ENCODE results near the gene TRPM3. TPM values are rescaled to one million over a fixed set of nuclear protein-coding genes. Genes with fewer than 3 reads are reported as not detected.

Gene TRPM3
- polyA plus RNA-seq, 3 donors = not detected

DNA sequence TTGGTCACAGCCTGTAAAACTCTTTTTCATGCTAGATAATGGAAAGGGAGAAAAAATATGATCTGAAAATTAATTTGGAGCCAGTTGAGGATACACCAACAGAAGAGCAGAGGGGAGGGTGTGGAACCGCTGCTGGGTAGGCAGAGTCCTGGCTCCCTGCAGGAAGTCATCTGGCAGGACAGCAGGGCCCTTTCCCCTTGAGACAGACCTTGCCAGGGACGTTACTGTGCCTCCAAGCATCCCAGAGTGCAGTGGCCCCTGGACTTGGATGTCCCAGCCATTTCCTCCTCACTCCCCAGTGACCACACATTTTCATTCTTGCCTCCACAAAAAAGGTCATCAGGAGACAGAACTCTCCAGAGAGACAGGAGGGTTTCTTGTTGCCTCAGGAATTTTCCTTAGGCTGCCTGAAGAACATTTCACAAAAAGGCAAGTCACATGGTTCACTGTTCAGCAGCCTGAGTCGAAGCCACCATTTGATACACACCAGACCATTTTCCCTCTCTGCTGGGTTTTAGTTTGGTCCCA lies 5.9 kb downstream of the TRPM3 start:
- Mint-ChIP-seq H3K27ac (no peak overlapping the region), H3K36me3 (no peaks in the 10 kb centered on the region), H3K4me3 (no peak overlapping the region), H3K4me1 (no peaks in the 10 kb centered on the region), H3K27me3 (ENCODE audit: low read depth in 3 of 3) (no peaks in the 10 kb centered on the region), H3K9me3 (peaks cover 0 to 3% (median 0%) of the 10 kb centered on the region in 7 donors)
- H3K9me3 ChIP-seq (replicated peaks in 1 of 2; ENCODE audit: control insufficient read depth in 1 of 2, insufficient read depth in 1 of 2, low read length in 2 of 2) = no peaks in the 10 kb centered on the region
- H3K27ac ChIP-seq (ENCODE audit: low read depth in 1 of 2, low read length in 2 of 2) = no peak overlapping the region
- no peak overlapping the region for H3K4me2 ChIP-seq (replicated peaks; ENCODE audit: extremely low read depth, low read length, poor library complexity, severe bottlenecking)
- H3K4me3 ChIP-seq (replicated peaks in 1 of 3; ENCODE audit: low read depth in 2 of 3, low read length in 3 of 3) = no peak overlapping the region
- no peaks in the 10 kb centered on the region for H3K27me3 ChIP-seq (ENCODE audit: control insufficient read depth in 2 of 2, insufficient read depth in 2 of 2, low read length in 2 of 2)
- H3K79me2 ChIP-seq (ENCODE audit: insufficient read depth, low read length) = no peaks in the 10 kb centered on the region
- H4K20me1 ChIP-seq (ENCODE audit: insufficient read depth, low read length) = no peaks in the 10 kb centered on the region
- no peaks in the 10 kb centered on the region for H3K4me1 ChIP-seq (ENCODE audit: control insufficient read depth in 1 of 2, insufficient read depth in 2 of 2, low read length in 2 of 2)
- intact Hi-C loops (cut with micrococcal nuclease) = no loop called here
- no peak overlapping the region for H2AFZ ChIP-seq (ENCODE audit: insufficient read depth, low read depth, low read length, poor library complexity, severe bottlenecking)
- H3K36me3 ChIP-seq (replicated peaks in 1 of 2; ENCODE audit: control insufficient read depth in 1 of 2, insufficient read depth in 2 of 2, low read length in 2 of 2) = no peaks in the 10 kb centered on the region
- WGBS (ENCODE audit: insufficient coverage) = 61% methylated on average over 2 of the region's 3 CpGs
- H3K9ac ChIP-seq (ENCODE audit: insufficient read depth, low read length, poor library complexity, severe bottlenecking) = no peak overlapping the region
- no peak for DNase-seq
- TF ChIP-seq CTCF (IDR thresholded peaks at IDR 0.05) = no peak

- Histone ChIP-seq H3K4me2 (replicated peaks; ENCODE audit: extremely low read depth, low read length, poor library complexity, severe bottlenecking) (no peak overlapping the region), H3K4me1 (ENCODE audit: control insufficient read depth in 1 of 2, insufficient read depth in 2 of 2, low read length in 2 of 2) (no peaks in the 10 kb centered on the region), H3K9ac (ENCODE audit: insufficient read depth, low read length, poor library complexity, severe bottlenecking) (no peak overlapping the region), H2AFZ (ENCODE audit: insufficient read depth, low read depth, low read length, poor library complexity, severe bottlenecking) (no peak overlapping the region), H3K27ac (ENCODE audit: low read depth in 1 of 2, low read length in 2 of 2) (no peak overlapping the region), H3K4me3 (replicated peaks in 1 of 3; ENCODE audit: low read depth in 2 of 3, low read length in 3 of 3) (no peak overlapping the region), H3K9me3 (replicated peaks in 1 of 2; ENCODE audit: control insufficient read depth in 1 of 2, insufficient read depth in 1 of 2, low read length in 2 of 2) (no peaks in the 10 kb centered on the region), H3K36me3 (replicated peaks in 1 of 2; ENCODE audit: control insufficient read depth in 1 of 2, insufficient read depth in 2 of 2, low read length in 2 of 2) (no peaks in the 10 kb centered on the region), H3K79me2 (ENCODE audit: insufficient read depth, low read length) (no peaks in the 10 kb centered on the region), H3K27me3 (ENCODE audit: control insufficient read depth in 2 of 2, insufficient read depth in 2 of 2, low read length in 2 of 2) (no peaks in the 10 kb centered on the region), H4K20me1 (ENCODE audit: insufficient read depth, low read length) (no peaks in the 10 kb centered on the region)
- H3K4me1 Mint-ChIP-seq = no peaks in the 10 kb centered on the region
- TF ChIP-seq CTCF (IDR thresholded peaks at IDR 0.05) = no peak
- no peak overlapping the region for H3K4me3 Mint-ChIP-seq
- no peaks in the 10 kb centered on the region for H3K27me3 Mint-ChIP-seq (ENCODE audit: low read depth in 3 of 3)
- peak overlapping the region in 1 of 7 donors; percentile 3 for H3K27ac Mint-ChIP-seq
- no peaks in the 10 kb centered on the region for H3K36me3 Mint-ChIP-seq
- DNase-seq = no peak
- H3K9me3 Mint-ChIP-seq = peaks cover 0 to 3% (median 0%) of the 10 kb centered on the region in 7 donors
- intact Hi-C loops (cut with micrococcal nuclease) = no loop called here
- no CpG with 5 or more reads among the region's 1 CpG for WGBS (ENCODE audit: insufficient coverage)
Observed at GRCh38 chr9:71112866-71113265, 8.6 kb downstream of the TRPM3 start.

All from CD14-positive monocyte (primary cell).